ENCODE measurements around the gene ST6GALNAC6.
A peak's percentile ranks its signal among the peaks of the same experiment; 100 is the strongest.

Gene ST6GALNAC6

GRCh38 chr9:127903557-127904475 is 4.4 kb upstream of the ST6GALNAC6 start:
- peak overlapping the region; percentile 52; the same call in 1 of the 2 replicates for H2AFZ ChIP-seq (ENCODE audit: low read length)
- TF ChIP-seq EZH2phosphoT487 (IDR thresholded peaks at IDR 0.05; ENCODE audit: borderline replicate concordance) (no peak), CTCF (conservative IDR thresholded peaks at IDR 0.05; ENCODE audit: low read length) (no peak)
- peak overlapping the region; percentile 69 for H3K9ac ChIP-seq (ENCODE audit: low read depth, low read length, poor library complexity, severe bottlenecking)

GRCh38 chr9:127898433-127899127 is 823 bp downstream of the ST6GALNAC6 start:
- Histone ChIP-seq H3K9me3 (ENCODE audit: insufficient read depth, low read depth, low read length) (no peaks in the 10 kb centered on the region; the same call in 1 of the 2 replicates), H3K27me3 (ENCODE audit: insufficient read depth, low read length, poor library complexity, severe bottlenecking) (no peaks in the 10 kb centered on the region), H2AFZ (ENCODE audit: low read length) (peak overlapping the region; percentile 80), H3K79me2 (ENCODE audit: insufficient read depth, low read length) (peaks cover 10% of the 10 kb centered on the region; the same call in 1 of the 2 replicates), H3K36me3 (ENCODE audit: insufficient read depth, low read length) (peaks cover 25% of the 10 kb centered on the region; the same call in 1 of the 2 replicates), H3K4me2 (ENCODE audit: low read depth, low read length, poor library complexity, severe bottlenecking) (peak overlapping the region; percentile 77), H3K9ac (ENCODE audit: low read depth, low read length, poor library complexity, severe bottlenecking) (peak overlapping the region; percentile 81), H3K4me3 (ENCODE audit: low read length, poor library complexity, severe bottlenecking) (peak overlapping the region; percentile 91), H3K4me1 (ENCODE audit: insufficient read depth, low read length, poor library complexity, severe bottlenecking) (peaks cover 24% of the 10 kb centered on the region), H4K20me1 (ENCODE audit: insufficient read depth, low read length, poor library complexity, severe bottlenecking) (peaks cover 14% of the 10 kb centered on the region), H3K9me2 (replicated peaks; ENCODE audit: low read depth, low read length) (no peaks in the 10 kb centered on the region), H3F3A (ENCODE audit: low read depth) (no peaks in the 10 kb centered on the region; the same call in 1 of the 2 replicates)
- TF ChIP-seq CTCF (conservative IDR thresholded peaks at IDR 0.05; ENCODE audit: low read length) (no peak), EZH2phosphoT487 (IDR thresholded peaks at IDR 0.05; ENCODE audit: borderline replicate concordance) (no peak)

More at GRCh38 chr9:127903557-127904475, 4.4 kb upstream of the ST6GALNAC6 start:
- Histone ChIP-seq H3K9me3 (ENCODE audit: insufficient read depth, low read depth, low read length) (no peaks in the 10 kb centered on the region), H3K4me2 (ENCODE audit: low read depth, low read length, poor library complexity, severe bottlenecking) (peak overlapping the region; percentile 78), H3K4me3 (ENCODE audit: low read length, poor library complexity, severe bottlenecking) (peak overlapping the region; percentile 63), H3K79me2 (ENCODE audit: insufficient read depth, low read length) (peaks cover 4% of the 10 kb centered on the region; the same call in 1 of the 2 replicates), H3F3A (ENCODE audit: low read depth) (peaks cover 7% of the 10 kb centered on the region), H3K27me3 (ENCODE audit: insufficient read depth, low read length, poor library complexity, severe bottlenecking) (no peaks in the 10 kb centered on the region), H3K36me3 (ENCODE audit: insufficient read depth, low read length) (no peaks in the 10 kb centered on the region), H3K4me1 (ENCODE audit: insufficient read depth, low read length, poor library complexity, severe bottlenecking) (peaks cover 49% of the 10 kb centered on the region), H3K9me2 (replicated peaks; ENCODE audit: low read depth, low read length) (no peaks in the 10 kb centered on the region), H4K20me1 (ENCODE audit: insufficient read depth, low read length, poor library complexity, severe bottlenecking) (peaks cover 2% of the 10 kb centered on the region)

- peaks cover 35% of the 10 kb centered on the region; the same call in 1 of the 2 replicates for H3K36me3 ChIP-seq (ENCODE audit: insufficient read depth, low read length)
- no peaks in the 10 kb centered on the region for H3K27me3 ChIP-seq (ENCODE audit: insufficient read depth, low read length, poor library complexity, severe bottlenecking)
- no peak overlapping the region for H2AFZ ChIP-seq (ENCODE audit: low read length)
- H3K9me3 ChIP-seq (ENCODE audit: insufficient read depth, low read depth, low read length), result peaks cover 6% of the 10 kb centered on the region; the same call in 1 of the 2 replicates
- peaks cover 10% of the 10 kb centered on the region; the same call in 1 of the 2 replicates for H3K79me2 ChIP-seq (ENCODE audit: insufficient read depth, low read length)
- TF ChIP-seq CTCF (conservative IDR thresholded peaks at IDR 0.05; ENCODE audit: low read length), result no peak
- TF ChIP-seq EZH2phosphoT487 (IDR thresholded peaks at IDR 0.05; ENCODE audit: borderline replicate concordance), result no peak
- peak overlapping the region; percentile 56 for H3K4me3 ChIP-seq (ENCODE audit: low read length, poor library complexity, severe bottlenecking)
- peaks cover 19% of the 10 kb centered on the region for H3K4me1 ChIP-seq (ENCODE audit: insufficient read depth, low read length, poor library complexity, severe bottlenecking)
- no peaks in the 10 kb centered on the region for H3K9me2 ChIP-seq (replicated peaks; ENCODE audit: low read depth, low read length)
- H3K9ac ChIP-seq (ENCODE audit: low read depth, low read length, poor library complexity, severe bottlenecking), result no peak overlapping the region
- H3F3A ChIP-seq (ENCODE audit: low read depth), result no peaks in the 10 kb centered on the region
- H3K4me2 ChIP-seq (ENCODE audit: low read depth, low read length, poor library complexity, severe bottlenecking), result peak overlapping the region; percentile 77
- peaks cover 14% of the 10 kb centered on the region for H4K20me1 ChIP-seq (ENCODE audit: insufficient read depth, low read length, poor library complexity, severe bottlenecking)
These were observed 2.2 kb downstream of the ST6GALNAC6 start for GRCh38 chr9:127897193-127897692.

All from Loucy (cell line).